K562 (cell line): ENCODE measurements around the gene SFTPB. TPM values are rescaled to one million over a fixed set of nuclear protein-coding genes. Genes with fewer than 3 reads are reported as not detected.

Source experiments
- ARID3B ChIP-seq: fragments of 250-450 bp; sonication (Bioruptor Pico); IDR thresholded peaks from 2 replicates; pipeline ENCODE4 v1.4.0; 2020; ENCODE audit warnings: borderline replicate concordance
- ARNT ChIP-seq, 2 experiments: fragments of 450-650 bp; IDR thresholded peaks; 2 replicates each; pipeline ENCODE4 v1.6.1; 2016; ENCODE audit warnings: mild to moderate bottlenecking in 1 of 2
- BRF2 ChIP-seq: IDR thresholded peaks from 3 replicates; pipeline ENCODE4 v1.6.1; 2011; ENCODE audit warnings: borderline replicate concordance, mild to moderate bottlenecking; ENCODE audit not compliant: insufficient read length, insufficient read depth
- CREB5 ChIP-seq: fragments of 250-450 bp; sonication (Bioruptor Pico); IDR thresholded peaks from 2 replicates; pipeline ENCODE4 v1.5.0; 2020; ENCODE audit warnings: mild to moderate bottlenecking
- CREM ChIP-seq: IDR thresholded peaks from 2 replicates; pipeline ENCODE4 v1.6.1; 2014; ENCODE audit warnings: antibody characterized with exemption, low read depth
- HDAC6 ChIP-seq: IDR thresholded peaks from 2 replicates; pipeline ENCODE4 v1.6.1; 2012; ENCODE audit warnings: low read depth, mild to moderate bottlenecking, control low read depth, inconsistent platforms, low read length, moderate library complexity
- HNRNPL ChIP-seq: fragments of 200-400 bp; formaldehyde crosslinking; IDR thresholded peaks from 2 replicates; pipeline ENCODE4 v1.6.1; 2017; ENCODE audit warnings: low read depth, mild to moderate bottlenecking, low read length
- PHF20 ChIP-seq: fragments of 450-650 bp; IDR thresholded peaks from 2 replicates; pipeline ENCODE4 v1.6.1; 2018; ENCODE audit not compliant: partially characterized antibody
- PKNOX1 ChIP-seq: fragments of 450-650 bp; IDR thresholded peaks from 2 replicates; pipeline ENCODE4 v1.6.1; 2016
- POLR2AphosphoS2 ChIP-seq: IDR thresholded peaks from 2 replicates; pipeline ENCODE4 v1.6.1; 2012; ENCODE audit warnings: low read length, improper control_type of control experiment
- POLR3G ChIP-seq: IDR thresholded peaks from 2 replicates; pipeline ENCODE4 v1.6.1; 2011; ENCODE audit not compliant: insufficient read length, insufficient replicate concordance; ENCODE audit errors: extremely low read depth
- SETDB1 ChIP-seq: IDR thresholded peaks from one replicate; pipeline ENCODE4 v1.6.1; 2012; ENCODE audit warnings: low read length, control low read depth, inconsistent platforms
- SRSF3 ChIP-seq: fragments of 200-400 bp; formaldehyde crosslinking; IDR thresholded peaks from 2 replicates; pipeline ENCODE4 v1.6.1; 2016; ENCODE audit warnings: mild to moderate bottlenecking, low read length, moderate library complexity; ENCODE audit not compliant: insufficient read depth
- TARDBP ChIP-seq: fragments of 450-650 bp; IDR thresholded peaks from 2 replicates; pipeline ENCODE4 v1.6.1; 2016
- TBL1XR1 ChIP-seq, 2 experiments: IDR thresholded peaks; 2 replicates each; pipeline ENCODE4 v1.6.1; 2012; ENCODE audit warnings: improper control_type of control experiment in 2 of 2, low read length in 2 of 2, mild to moderate bottlenecking in 1 of 2
- TOE1 ChIP-seq, 2 experiments: fragments of 450-650 bp in 1 of 2; sonication (generic) in 1 of 2; formaldehyde crosslinking in 1 of 2; IDR thresholded peaks; 2 replicates each; pipeline versions ENCODE4 v1.7.1 to v1.8.0; 2016 to 2022; ENCODE audit warnings: borderline replicate concordance in 2 of 2, mild to moderate bottlenecking in 2 of 2, antibody characterized with exemption in 1 of 2, inconsistent platforms in 1 of 2, low read depth in 1 of 2, missing genetic modification reagents in 1 of 2, moderate library complexity in 1 of 2
- ZHX1 ChIP-seq: fragments of 150-350 bp; conservative IDR thresholded peaks from 2 replicates; pipeline ENCODE4 v1.6.1; 2014; ENCODE audit warnings: low read length
- ZNF232 ChIP-seq: sonication (generic); formaldehyde crosslinking; IDR thresholded peaks from 2 replicates; pipeline ENCODE4 v1.8.0; 2022; ENCODE audit warnings: mild to moderate bottlenecking, missing genetic modification reagents
- ZNF384 ChIP-seq: IDR thresholded peaks from 2 replicates; pipeline ENCODE4 v1.6.1; 2012; ENCODE audit warnings: low read depth, low read length, improper control_type of control experiment
- polyA plus RNA-seq, 8 experiments: library from polyadenylated mRNA; depleted of rRNA in 4 of 8; stranded (reverse) in 5 of 8; unstranded in 3 of 8; fragments of >200 nt; fragmentation: Nextera tagmentation in 2 of 8; fragmentation: Illumina TruSeq in 1 of 8; extraction: Ambion mirVana in 2 of 8; extraction: Trizol in 1 of 8; gene quantifications; 2 replicates each; pipeline versions ENCODE4 v1.2.1 to v1.2.3, GENCODE V29; 2011 to 2014; ENCODE audit warnings: inconsistent platforms in 1 of 8, missing spikeins in 1 of 8
- total RNA-seq, 7 experiments: library from RNA; depleted of rRNA in 6 of 7; stranded (reverse); fragments of >200 nt in 6 of 7; fragmentation: Illumina TruSeq in 2 of 7; extraction: Trizol in 2 of 7; gene quantifications; 2 replicates each; pipeline versions ENCODE4 v1.2.1 to v1.2.3, GENCODE V29; 2011 to 2021; ENCODE audit warnings: low replicate concordance in 1 of 7

Gene SFTPB
- total and polyA plus RNA-seq, 9 of the 15 experiments (the other 6 are each of a cell fraction or from before 2014, with no cell fraction given): 0.03 to 7.0 TPM; not detected in 7

GRCh38 chr2:85611705-85612587 lies 56.1 kb downstream of the SFTPB start, which contains the start of gene C2orf68 (continued):
- TF ChIP-seq ARID3B (no peak), CREB5 (no peak), ARNT (IDR thresholded peaks at IDR 0.05) (no peak), HDAC6 (no peak), TOE1 (IDR thresholded peaks at IDR 0.05; ENCODE audit: borderline replicate concordance) (peak; percentile 43; the same call in 1 of the 2 replicates), TOE1 (CRISPR knock-in tag; IDR thresholded peaks at IDR 0.05; ENCODE audit: borderline replicate concordance, low read depth) (no peak), SETDB1 (no peak), ZHX1 (no peak), ZNF384 (no peak), ZNF232 (CRISPR knock-in tag) (no peak), PKNOX1 (no peak), HNRNPL (no peak), POLR3G (no peak), CREM (peak; percentile 51), BRF2 (no peak), TBL1XR1 (IDR thresholded peaks at IDR 0.05; ENCODE audit: low read length in 2 of 2) (no peak), SRSF3 (no peak), TARDBP (no peak), PHF20 (peak; percentile 62), POLR2AphosphoS2 (peak; percentile 90)
